Endothelial cell (in vitro differentiated cells): Measurements from ENCODE around the gene DPYD. TPM values are rescaled to one million over a fixed set of nuclear protein-coding genes. Genes with fewer than 3 reads are reported as not detected.

ENCODE experiments used
- DNase-seq: peaks from one replicate; pipeline ENCODE4 v3.0.0; 2021; ENCODE audit warnings: low spot score
- H3K27ac Mint-ChIP-seq: one replicate; pipeline ENCODE4 v1.8.0; 2021; ENCODE audit warnings: mixed read lengths, inconsistent platforms; ENCODE audit not compliant: unreplicated experiment
- H3K27me3 Mint-ChIP-seq: one replicate; pipeline ENCODE4 v1.8.0; 2021; ENCODE audit warnings: mild to moderate bottlenecking, moderate library complexity, mixed read lengths, inconsistent platforms; ENCODE audit not compliant: unreplicated experiment
- H3K36me3 Mint-ChIP-seq: one replicate; pipeline ENCODE4 v1.8.0; 2021; ENCODE audit warnings: mild to moderate bottlenecking, low read depth, mixed read lengths, inconsistent platforms; ENCODE audit not compliant: unreplicated experiment
- H3K4me1 Mint-ChIP-seq: one replicate; pipeline ENCODE4 v1.8.0; 2021; ENCODE audit warnings: mild to moderate bottlenecking, mixed read lengths, inconsistent platforms; ENCODE audit not compliant: unreplicated experiment
- H3K4me3 Mint-ChIP-seq: one replicate; pipeline ENCODE4 v1.8.0; 2021; ENCODE audit warnings: mild to moderate bottlenecking, mixed read lengths, inconsistent platforms; ENCODE audit not compliant: unreplicated experiment
- H3K9me3 Mint-ChIP-seq: one replicate; pipeline ENCODE4 v1.8.0; 2021; ENCODE audit warnings: mixed read lengths, inconsistent platforms; ENCODE audit not compliant: unreplicated experiment
- CTCF ChIP-seq: fragments of 200-600 bp; sonication (generic); IDR thresholded peaks from one replicate; pipeline ENCODE4 v1.5.0; 2021; ENCODE audit warnings: antibody characterized with exemption; ENCODE audit not compliant: unreplicated experiment
- total RNA-seq: library from RNA; stranded (reverse); fragmentation: NEBNext Ultra II Directional; extraction: Animal tissue kit (Norgen Biotek cat#: 25700); gene quantifications from one replicate; pipeline ENCODE4 v1.2.1, GENCODE V29; 2021; ENCODE audit not compliant: unreplicated experiment

The DPYD gene
- total RNA-seq, 1 donor from 2014 or later = 3.4 TPM

- no peak overlapping the region for H3K27ac Mint-ChIP-seq
- H3K27me3 Mint-ChIP-seq = no peaks in the 10 kb centered on the region
- peaks cover 10% of the 10 kb centered on the region for H3K4me1 Mint-ChIP-seq
- DNase-seq = no peak
- no peaks in the 10 kb centered on the region for H3K36me3 Mint-ChIP-seq
- TF ChIP-seq CTCF = no peak
- H3K9me3 Mint-ChIP-seq = no peaks in the 10 kb centered on the region
- no peak overlapping the region for H3K4me3 Mint-ChIP-seq
These were observed 432.3 kb downstream of the DPYD start for GRCh38 chr1:97488530-97488929.

- Mint-ChIP-seq H3K4me3 (no peak overlapping the region), H3K9me3 (no peaks in the 10 kb centered on the region)
- TF ChIP-seq CTCF = no peak
These were observed 438.8 kb downstream of the DPYD start for GRCh38 chr1:97482022-97482421.

DNA sequence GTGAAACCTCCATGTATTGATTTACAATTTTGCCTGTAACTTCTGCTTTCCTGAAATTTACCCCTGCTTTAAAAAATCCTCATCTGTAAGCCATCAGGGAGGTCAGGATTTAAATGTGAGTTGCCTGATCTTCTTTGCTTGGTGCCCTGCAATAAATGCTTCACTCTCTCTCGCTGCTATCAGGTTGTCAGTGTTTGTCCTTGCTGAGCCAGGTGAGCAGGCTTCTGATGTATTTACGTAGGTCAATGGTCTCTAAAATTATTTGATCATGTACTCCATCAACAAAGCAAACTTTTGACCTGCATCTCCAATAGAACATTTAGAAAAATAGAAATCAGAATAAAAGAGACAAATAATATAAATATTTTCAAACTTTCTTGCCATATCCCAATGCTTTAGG, 453.4 kb downstream of the DPYD start:
- H3K27ac Mint-ChIP-seq = no peak overlapping the region
- H3K27me3 Mint-ChIP-seq = no peaks in the 10 kb centered on the region
- H3K9me3 Mint-ChIP-seq = no peaks in the 10 kb centered on the region
- TF ChIP-seq CTCF = no peak
- no peak overlapping the region for H3K4me3 Mint-ChIP-seq
- H3K4me1 Mint-ChIP-seq = no peaks in the 10 kb centered on the region
- no peak for DNase-seq
- peaks cover 12% of the 10 kb centered on the region for H3K36me3 Mint-ChIP-seq

More at GRCh38 chr1:97482022-97482421, 438.8 kb downstream of the DPYD start:
- Mint-ChIP-seq H3K27ac (no peak overlapping the region), H3K27me3 (no peaks in the 10 kb centered on the region), H3K4me1 (peaks cover 7% of the 10 kb centered on the region), H3K36me3 (no peaks in the 10 kb centered on the region)
- DNase-seq = no peak

GRCh38 chr1:97464305-97464704, 456.5 kb downstream of the DPYD start:
- H3K9me3 Mint-ChIP-seq = no peaks in the 10 kb centered on the region
- H3K4me3 Mint-ChIP-seq = no peak overlapping the region
- peaks cover 5% of the 10 kb centered on the region for H3K4me1 Mint-ChIP-seq
- no peak overlapping the region for H3K27ac Mint-ChIP-seq
- peaks cover 12% of the 10 kb centered on the region for H3K36me3 Mint-ChIP-seq
- no peaks in the 10 kb centered on the region for H3K27me3 Mint-ChIP-seq
- no peak for DNase-seq
- no peak for TF ChIP-seq CTCF

GRCh38 chr1:97461782-97462181, 459.1 kb downstream of the DPYD start:
- Mint-ChIP-seq H3K36me3 (peaks cover 12% of the 10 kb centered on the region), H3K27ac (no peak overlapping the region), H3K9me3 (no peaks in the 10 kb centered on the region), H3K4me3 (no peak overlapping the region), H3K27me3 (no peaks in the 10 kb centered on the region), H3K4me1 (peaks cover 5% of the 10 kb centered on the region)
- no peak for TF ChIP-seq CTCF
- DNase-seq = no peak
